Raji (cell line): Measurements from ENCODE around the gene SLC4A2.

ENCODE experiments used
- POLR2A ChIP-seq: IDR thresholded peaks from 2 replicates; pipeline ENCODE4 v1.6.1; 2011; ENCODE audit warnings: low read depth, low read length, control low read depth; ENCODE audit not compliant: insufficient read depth

Gene SLC4A2

GRCh38 chr7:151038951-151039849, 20.2 kb upstream of the SLC4A2 start:
- TF ChIP-seq POLR2A = no peak

GRCh38 chr7:151039850-151040548, 19.4 kb upstream of the SLC4A2 start:
- no peak for TF ChIP-seq POLR2A

- TF ChIP-seq POLR2A = no peak
Measured at GRCh38 chr7:151040616-151041375, 18.6 kb upstream of the SLC4A2 start.

- no peak for TF ChIP-seq POLR2A
Measured at GRCh38 chr7:151043959-151044358, 15.4 kb upstream of the SLC4A2 start.

- no peak for TF ChIP-seq POLR2A
Measured at GRCh38 chr7:151045262-151045661, 14.1 kb upstream of the SLC4A2 start.

DNA sequence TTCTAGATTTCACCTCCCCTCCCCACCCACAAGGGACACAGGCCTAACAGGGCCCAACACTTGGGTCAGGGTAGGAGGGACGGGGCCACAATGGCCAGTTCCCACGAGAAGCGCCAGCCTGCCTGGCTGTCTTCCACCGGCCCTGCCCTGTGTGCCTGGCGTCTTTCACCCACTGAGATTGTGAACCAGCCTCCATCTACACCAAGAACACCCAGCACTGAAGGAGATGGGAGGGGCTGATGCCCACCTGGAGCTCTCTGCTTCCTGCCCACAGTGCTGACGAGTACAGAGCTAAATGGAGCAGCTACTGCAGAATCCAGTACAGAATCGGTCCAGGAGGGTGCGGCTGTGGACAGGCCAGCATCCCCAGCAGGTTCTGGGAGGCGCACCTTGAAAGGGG, 13.4 kb upstream of the SLC4A2 start:
- TF ChIP-seq POLR2A = no peak

GRCh38 chr7:151046603-151047573, 12.5 kb upstream of the SLC4A2 start:
- TF ChIP-seq POLR2A = no peak

DNA sequence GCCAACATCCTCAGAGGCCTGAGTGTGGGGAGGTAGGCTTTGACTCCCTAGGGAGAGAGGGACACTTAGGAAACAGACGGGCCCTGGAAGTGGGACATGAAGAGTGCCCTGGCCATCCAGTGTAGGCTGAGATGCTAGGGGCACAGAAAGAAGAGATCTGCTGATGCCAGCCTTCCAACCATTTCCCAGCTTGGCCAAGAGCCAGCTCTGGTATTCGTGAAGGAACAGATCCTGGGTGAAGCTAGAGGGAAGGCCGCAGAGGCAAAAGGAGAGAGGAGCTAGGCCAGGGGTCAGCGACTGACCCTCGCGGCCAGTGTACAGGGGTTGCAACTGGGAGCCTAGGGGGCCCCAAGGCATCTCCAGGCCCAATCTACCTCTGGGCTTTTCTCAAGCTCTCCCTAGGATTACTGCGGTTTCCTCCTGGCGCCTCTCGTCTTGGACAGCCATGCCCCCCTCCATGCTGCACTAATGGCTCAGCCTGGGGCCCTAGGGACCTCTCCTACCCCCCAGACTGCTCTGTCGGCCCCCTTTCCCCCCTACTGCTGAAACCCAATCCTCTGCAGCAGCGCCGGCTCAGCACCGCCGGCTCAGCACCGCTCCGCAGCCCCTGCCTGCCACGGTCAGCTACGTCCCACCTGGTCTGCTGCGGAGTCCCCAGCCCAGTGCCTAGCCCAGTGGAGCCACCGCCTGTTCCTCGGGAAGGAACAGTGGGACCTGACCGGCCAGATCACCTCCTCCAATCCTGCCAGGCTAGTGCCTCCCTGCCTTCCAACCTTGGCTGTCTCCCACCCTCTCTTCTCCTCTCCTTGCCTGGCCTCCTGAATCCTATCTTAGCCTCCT, 11.2 kb upstream of the SLC4A2 start, which contains the start of gene ASIC3:
TSS of gene ASIC3 (plus strand) at position 556 of the 840 bp plus-strand sequence. CDS start 355 bp downstream, outside the sequence.
- TF ChIP-seq POLR2A = no peak

GRCh38 chr7:151048911-151049463, 10.4 kb upstream of the SLC4A2 start:
- TF ChIP-seq POLR2A = no peak

- TF ChIP-seq POLR2A = no peak
Measured at GRCh38 chr7:151051108-151051507, 8.3 kb upstream of the SLC4A2 start.

- no peak for TF ChIP-seq POLR2A
Measured at GRCh38 chr7:151053096-151053495, 6.3 kb upstream of the SLC4A2 start.

DNA sequence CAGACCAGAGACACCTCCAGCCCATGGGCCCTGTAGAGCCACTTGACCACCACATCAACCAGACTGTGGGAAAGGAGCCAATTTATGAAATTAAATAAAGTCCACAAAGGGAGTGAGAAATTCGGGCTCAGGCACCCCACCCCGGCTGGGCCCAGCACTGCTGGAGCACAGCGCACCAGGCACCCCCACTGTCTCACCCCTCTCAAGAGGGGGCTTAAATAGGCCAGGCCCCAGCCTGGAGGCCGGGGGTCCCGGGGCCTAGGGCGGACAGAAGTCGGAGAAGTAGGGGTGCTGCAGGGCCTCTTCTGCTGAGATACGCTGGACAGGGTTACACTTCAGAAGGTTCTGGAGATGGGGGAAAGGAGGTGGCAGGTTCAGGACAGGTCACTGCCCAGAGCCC, 5.6 kb upstream of the SLC4A2 start:
- TF ChIP-seq POLR2A = no peak

DNA sequence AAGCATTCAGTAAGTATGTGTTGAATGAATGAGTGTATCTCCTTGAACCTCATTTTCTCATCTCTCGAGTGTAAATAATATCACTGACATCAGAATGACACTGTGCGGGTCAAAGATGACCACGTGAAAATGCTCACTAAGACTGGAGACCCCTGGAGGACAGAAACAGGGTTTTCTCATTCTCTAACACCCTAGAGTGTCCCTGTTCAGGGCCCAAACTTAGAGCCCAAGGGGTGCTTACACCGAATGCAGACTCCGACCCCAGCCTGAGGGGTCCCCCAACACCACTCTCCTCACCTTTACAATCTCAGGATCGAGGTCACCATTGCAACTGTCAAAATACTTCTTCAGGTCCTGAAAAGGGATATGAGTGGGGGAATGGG, 3.1 kb upstream of the SLC4A2 start:
- TF ChIP-seq POLR2A = no peak
